Activated T-cell treated with anti-CD3 and anti-CD28 coated beads, Interleukin-2, amount 50 U/mL, for 4 hours (primary cell): ENCODE measurements around the gene DSC3. TPM values are rescaled to one million over a fixed set of nuclear protein-coding genes. Genes with fewer than 3 reads are reported as not detected.
"Not testable (repeated sequence)": the region's sequence is repeated elsewhere in the genome, so short reads cannot be mapped to it uniquely, and the experiment has no call there.

Experiments used
- ATAC-seq, 2 donors: fragments of 200-7000 bp; cut with Tn5 transposase; one replicate each; pipeline ENCODE4 v1.10.0; 2021
- DNase-seq: peaks from one replicate; pipeline ENCODE4 v3.0.0-alpha.2; 2020
- H3K27me3 Mint-ChIP-seq: one replicate; pipeline ENCODE4 v1.8.0; 2021; ENCODE audit warnings: low read depth, mixed read lengths
- H3K36me3 Mint-ChIP-seq: one replicate; pipeline ENCODE4 v1.8.0; 2022; ENCODE audit warnings: mixed read lengths; ENCODE audit not compliant: insufficient read depth
- H3K4me1 Mint-ChIP-seq: one replicate; pipeline ENCODE4 v1.8.0; 2021; ENCODE audit warnings: low read depth, mixed read lengths
- H3K4me3 Mint-ChIP-seq: one replicate; pipeline ENCODE4 v1.8.0; 2021; ENCODE audit warnings: mild to moderate bottlenecking, moderate library complexity, mixed read lengths
- H3K9me3 Mint-ChIP-seq: one replicate; pipeline ENCODE4 v1.8.0; 2021; ENCODE audit warnings: mixed read lengths
- total RNA-seq, 3 donors: library from RNA; stranded (reverse); gene quantifications; one replicate each; pipeline ENCODE4 v1.2.1, GENCODE V29; 2021

The DSC3 gene
- total RNA-seq, 3 donors from 2014 or later: not detected

DNA sequence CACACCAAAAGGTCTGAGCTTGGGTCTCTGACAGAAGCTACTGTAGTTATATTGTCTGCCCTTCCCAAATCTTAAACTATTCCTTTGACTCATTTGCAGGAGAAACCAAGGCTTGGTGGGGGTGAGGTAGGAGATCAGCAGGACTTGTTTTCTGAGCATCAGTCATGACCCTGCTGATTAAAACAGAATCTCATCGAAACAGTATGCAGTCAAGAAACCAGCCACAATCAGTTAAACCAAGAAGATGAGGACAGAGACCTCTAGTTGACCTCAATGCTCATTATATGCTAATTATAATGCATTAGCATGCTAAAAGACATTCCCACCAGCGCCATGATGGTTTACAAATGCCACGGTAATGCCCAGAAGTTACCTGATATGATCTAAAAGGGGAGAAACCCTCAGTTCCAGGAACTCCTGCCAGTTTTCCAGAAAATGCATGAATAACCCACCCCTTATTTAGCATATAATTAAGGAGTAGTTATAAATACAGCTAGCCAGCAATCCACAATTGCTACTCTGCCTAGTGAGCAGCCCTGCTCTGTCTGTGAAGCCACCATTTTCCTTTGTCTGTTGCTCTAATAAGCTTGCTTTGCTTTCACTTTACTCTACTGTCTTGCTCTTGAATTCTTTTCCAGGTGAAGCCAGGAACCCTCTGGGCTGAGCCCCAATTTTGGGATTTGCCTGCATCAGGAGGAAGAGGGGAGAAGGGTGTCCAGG, 26.7 kb downstream of the DSC3 start:
- Mint-ChIP-seq H3K4me1 (no peaks in the 10 kb centered on the region), H3K9me3 (no peaks in the 10 kb centered on the region), H3K27me3 (no peaks in the 10 kb centered on the region), H3K4me3 (no peak overlapping the region), H3K36me3 (no peaks in the 10 kb centered on the region)
- DNase-seq (no peak), ATAC-seq (no peak)

DNA sequence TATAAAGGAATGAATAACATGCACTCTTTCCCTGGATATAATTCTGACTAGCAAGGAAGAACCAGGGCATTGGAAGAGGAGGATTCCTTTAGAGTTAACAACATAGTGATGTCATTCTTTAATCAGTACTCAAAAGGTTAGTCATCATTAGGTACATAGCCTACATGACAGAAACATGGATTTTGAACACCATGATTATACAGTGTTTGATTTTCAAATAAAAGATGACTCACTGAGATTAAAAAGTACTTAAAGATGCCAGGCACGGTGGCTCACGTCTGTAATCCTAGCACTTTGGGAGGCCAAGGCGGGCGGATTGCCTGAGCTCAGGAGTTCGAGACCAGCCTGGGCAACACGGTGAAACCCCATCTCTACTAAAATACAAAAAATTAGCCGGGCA, 31.1 kb downstream of the DSC3 start:
- H3K9me3 Mint-ChIP-seq, ATAC-seq, H3K27me3 Mint-ChIP-seq, DNase-seq, H3K36me3 Mint-ChIP-seq, H3K4me1 Mint-ChIP-seq, H3K4me3 Mint-ChIP-seq: not testable (repeated sequence)

DNA sequence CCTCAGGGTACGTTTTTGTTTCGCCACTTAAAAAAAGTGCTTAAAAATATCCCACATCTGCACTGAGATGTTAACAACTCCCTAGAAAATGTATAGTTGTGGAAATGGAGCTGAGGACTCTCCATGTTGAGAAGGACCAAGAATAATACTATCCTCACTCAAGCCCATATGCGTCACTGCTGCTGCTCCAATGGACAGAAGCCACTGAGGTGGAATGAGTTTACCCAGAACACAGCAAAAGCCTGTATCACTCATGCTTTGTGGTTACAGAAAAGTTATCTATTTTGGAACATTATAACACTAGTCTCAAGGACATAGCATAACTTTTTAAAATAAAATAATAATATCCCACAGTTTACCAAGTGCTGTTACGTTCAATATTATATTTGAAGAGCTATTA, 31.9 kb downstream of the DSC3 start:
- Mint-ChIP-seq H3K4me3 (no peak overlapping the region), H3K4me1 (no peaks in the 10 kb centered on the region), H3K9me3 (no peaks in the 10 kb centered on the region), H3K36me3 (no peaks in the 10 kb centered on the region), H3K27me3 (no peaks in the 10 kb centered on the region)
- DNase-seq (no peak), ATAC-seq (no peak)

DNA sequence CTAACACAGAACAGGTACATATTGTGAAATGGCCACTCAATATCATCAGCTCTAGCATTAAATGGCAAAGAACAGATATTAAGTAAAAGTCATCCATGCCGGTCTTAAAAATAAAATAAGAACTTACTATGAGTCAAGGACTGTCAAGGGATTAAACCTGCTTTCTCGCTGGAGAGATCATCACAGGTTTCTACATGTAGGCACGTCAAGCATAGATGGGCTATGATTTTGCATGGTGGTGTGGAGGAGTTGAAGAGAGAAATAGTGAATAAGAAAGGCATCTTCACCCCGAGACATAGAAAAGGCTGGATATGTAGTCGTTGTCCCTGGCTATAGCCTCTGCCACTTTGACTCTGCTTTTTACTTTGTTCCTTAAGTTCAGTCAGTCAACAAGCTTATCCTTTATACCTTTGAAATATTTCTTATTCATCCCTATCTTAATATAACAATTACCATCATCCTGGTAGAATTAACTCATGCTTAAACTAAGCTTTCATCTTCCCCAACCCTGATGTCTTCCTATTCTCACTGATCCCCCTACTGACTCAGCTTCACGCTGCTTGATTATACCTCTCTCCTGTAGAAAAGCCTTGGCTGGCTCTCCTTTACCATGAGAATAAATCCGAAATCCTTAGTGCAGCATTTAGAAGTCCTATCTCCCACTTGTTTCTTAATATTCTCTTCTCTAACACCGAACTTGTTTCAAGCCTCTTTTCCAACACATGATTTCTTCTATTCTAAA, 42.5 kb downstream of the DSC3 start:
- H3K4me3 Mint-ChIP-seq: no peak overlapping the region
- no peaks in the 10 kb centered on the region for H3K36me3 Mint-ChIP-seq
- no peaks in the 10 kb centered on the region for H3K9me3 Mint-ChIP-seq
- H3K27me3 Mint-ChIP-seq: no peaks in the 10 kb centered on the region
- H3K4me1 Mint-ChIP-seq: no peaks in the 10 kb centered on the region
- DNase-seq (no peak), ATAC-seq (no peak)

DNA sequence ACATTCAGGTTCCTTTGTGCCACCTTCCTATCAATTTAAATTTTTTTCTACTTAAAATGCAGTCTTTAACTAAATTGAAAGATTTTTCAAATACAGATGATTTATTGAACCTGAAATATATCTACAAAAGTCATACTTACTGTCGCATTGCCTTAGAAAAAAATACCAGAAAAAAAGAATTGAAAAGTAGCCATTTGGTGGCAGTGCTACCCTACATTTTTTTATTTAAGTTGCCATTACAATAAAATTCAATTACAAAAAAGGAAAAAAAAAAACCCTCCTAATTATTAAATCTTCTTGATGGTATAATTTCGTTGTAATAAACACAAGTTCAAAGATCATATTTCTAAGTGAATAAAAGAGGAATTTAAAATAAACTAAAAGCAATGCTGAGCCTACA, 43.4 kb downstream of the DSC3 start:
- no peaks in the 10 kb centered on the region for H3K27me3 Mint-ChIP-seq
- H3K4me1 Mint-ChIP-seq: no peaks in the 10 kb centered on the region
- H3K36me3 Mint-ChIP-seq: no peaks in the 10 kb centered on the region
- no peaks in the 10 kb centered on the region for H3K9me3 Mint-ChIP-seq
- DNase-seq (no peak), ATAC-seq (no peak)
- no peak overlapping the region for H3K4me3 Mint-ChIP-seq

DNA sequence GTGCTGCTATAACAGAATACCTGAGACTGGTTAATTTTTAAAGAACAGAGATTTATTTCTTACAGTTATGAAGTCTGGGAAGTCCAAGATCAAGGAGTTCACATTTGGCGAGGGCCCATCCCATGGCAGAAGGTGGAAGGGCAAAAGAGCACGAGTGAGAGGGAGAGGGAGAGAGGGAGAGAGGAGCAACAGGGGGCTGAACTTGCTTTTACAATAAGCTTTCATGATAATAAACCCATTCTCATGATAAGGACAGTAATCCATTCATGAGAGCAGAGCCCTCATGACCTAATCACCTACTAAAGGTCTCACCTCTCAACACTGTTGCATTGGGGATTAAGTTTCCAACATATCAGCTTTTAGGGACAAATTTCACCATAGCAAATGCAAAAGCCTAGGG, 45.3 kb downstream of the DSC3 start:
- no peaks in the 10 kb centered on the region for H3K9me3 Mint-ChIP-seq
- no peak overlapping the region for H3K4me3 Mint-ChIP-seq
- H3K36me3 Mint-ChIP-seq: no peaks in the 10 kb centered on the region
- H3K4me1 Mint-ChIP-seq: no peaks in the 10 kb centered on the region
- no peak for ATAC-seq
- no peaks in the 10 kb centered on the region for H3K27me3 Mint-ChIP-seq
- DNase-seq: no peak

DNA sequence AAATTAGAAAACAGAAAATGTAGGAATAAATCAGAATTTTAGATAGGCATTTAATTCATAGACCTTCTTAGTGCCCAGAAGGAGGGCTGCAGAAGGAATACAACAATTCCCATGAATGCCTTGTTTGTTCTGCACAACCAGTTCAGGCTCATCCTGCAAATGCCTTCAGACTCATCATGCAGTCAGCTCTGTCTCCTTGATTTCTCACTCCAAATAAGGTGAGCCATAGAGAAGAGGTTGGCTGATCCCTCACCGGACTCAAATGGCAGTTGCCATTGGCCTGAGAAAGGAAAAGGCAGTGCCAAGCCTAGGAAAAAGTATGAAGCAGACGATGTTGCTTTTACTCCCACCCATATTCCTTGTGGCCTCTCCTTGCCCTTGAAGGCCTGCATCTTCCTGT, 50.3 kb downstream of the DSC3 start:
- no peaks in the 10 kb centered on the region for H3K4me1 Mint-ChIP-seq
- H3K27me3 Mint-ChIP-seq: no peaks in the 10 kb centered on the region
- peaks cover 2% of the 10 kb centered on the region for H3K9me3 Mint-ChIP-seq
- no peak for ATAC-seq
- H3K36me3 Mint-ChIP-seq: no peaks in the 10 kb centered on the region
- no peak overlapping the region for H3K4me3 Mint-ChIP-seq
- DNase-seq: no peak

DNA sequence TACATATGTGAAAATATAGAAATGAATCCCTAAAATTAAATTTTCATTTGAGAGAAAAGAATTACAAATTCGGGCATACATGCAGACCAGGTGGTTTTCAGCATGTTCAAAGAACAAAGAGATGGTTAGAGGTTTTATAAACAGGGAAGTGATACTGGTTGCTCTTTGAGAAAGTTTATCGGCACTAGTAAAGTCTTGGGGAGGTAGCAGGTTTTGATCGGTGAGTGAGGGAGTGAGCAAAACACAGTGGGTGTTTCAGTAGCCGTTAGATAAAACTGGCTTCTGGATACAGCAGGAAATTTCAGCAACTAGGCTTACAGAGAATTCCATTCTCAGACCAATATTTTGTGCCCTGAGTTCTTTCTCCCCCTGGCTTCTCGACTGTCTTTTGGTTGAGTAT, 51.1 kb downstream of the DSC3 start:
- ATAC-seq (no peak), DNase-seq (no peak)
- Mint-ChIP-seq H3K36me3 (no peaks in the 10 kb centered on the region), H3K9me3 (peaks cover 2% of the 10 kb centered on the region), H3K4me3 (no peak overlapping the region), H3K27me3 (no peaks in the 10 kb centered on the region), H3K4me1 (no peaks in the 10 kb centered on the region)

DNA sequence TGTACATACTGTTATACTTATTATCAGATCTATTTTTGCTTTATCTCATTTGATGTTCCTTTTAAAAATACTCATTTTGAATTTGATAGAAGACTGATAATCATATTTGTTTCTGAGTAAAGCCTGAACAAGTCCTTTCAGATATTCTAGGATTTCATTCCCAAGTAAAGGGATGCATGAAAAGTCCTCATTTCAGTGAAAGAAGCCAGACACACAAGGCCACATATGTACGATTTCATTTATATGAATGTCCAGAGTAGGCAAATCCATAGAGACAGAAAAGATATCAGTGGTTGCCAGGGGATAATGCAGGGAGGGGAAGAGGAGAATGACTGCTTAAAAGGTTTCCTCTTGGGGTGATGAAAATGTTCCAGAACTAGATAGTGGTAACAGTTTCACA, 53.4 kb downstream of the DSC3 start:
- no peaks in the 10 kb centered on the region for H3K27me3 Mint-ChIP-seq
- H3K9me3 Mint-ChIP-seq: peaks cover 9% of the 10 kb centered on the region
- ATAC-seq (no peak), DNase-seq (no peak)
- H3K36me3 Mint-ChIP-seq: no peaks in the 10 kb centered on the region
- no peak overlapping the region for H3K4me3 Mint-ChIP-seq
- no peaks in the 10 kb centered on the region for H3K4me1 Mint-ChIP-seq

DNA sequence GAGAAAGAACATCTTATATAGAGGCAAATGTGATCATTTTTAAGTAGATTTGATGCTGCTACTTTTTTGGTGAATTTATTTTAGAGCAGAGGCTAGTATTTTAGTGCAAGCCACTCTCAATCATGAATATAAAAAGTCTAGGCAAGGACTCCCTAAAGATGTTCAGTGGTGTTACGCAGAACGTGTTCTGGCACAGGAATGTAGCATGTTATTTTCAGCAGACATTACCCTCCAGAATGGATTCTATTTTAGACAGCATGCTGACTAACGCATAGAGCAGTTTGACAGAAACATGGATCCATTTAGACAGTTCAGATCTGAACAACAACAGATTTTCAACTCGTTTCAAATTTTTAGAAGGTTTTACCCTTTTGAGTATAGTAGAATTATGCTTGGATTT, 54.1 kb downstream of the DSC3 start:
- H3K36me3 Mint-ChIP-seq: no peaks in the 10 kb centered on the region
- peaks cover 9% of the 10 kb centered on the region for H3K9me3 Mint-ChIP-seq
- H3K4me1 Mint-ChIP-seq: no peaks in the 10 kb centered on the region
- ATAC-seq (no peak), DNase-seq (no peak)
- H3K27me3 Mint-ChIP-seq: no peaks in the 10 kb centered on the region
- H3K4me3 Mint-ChIP-seq: no peak overlapping the region

DNA sequence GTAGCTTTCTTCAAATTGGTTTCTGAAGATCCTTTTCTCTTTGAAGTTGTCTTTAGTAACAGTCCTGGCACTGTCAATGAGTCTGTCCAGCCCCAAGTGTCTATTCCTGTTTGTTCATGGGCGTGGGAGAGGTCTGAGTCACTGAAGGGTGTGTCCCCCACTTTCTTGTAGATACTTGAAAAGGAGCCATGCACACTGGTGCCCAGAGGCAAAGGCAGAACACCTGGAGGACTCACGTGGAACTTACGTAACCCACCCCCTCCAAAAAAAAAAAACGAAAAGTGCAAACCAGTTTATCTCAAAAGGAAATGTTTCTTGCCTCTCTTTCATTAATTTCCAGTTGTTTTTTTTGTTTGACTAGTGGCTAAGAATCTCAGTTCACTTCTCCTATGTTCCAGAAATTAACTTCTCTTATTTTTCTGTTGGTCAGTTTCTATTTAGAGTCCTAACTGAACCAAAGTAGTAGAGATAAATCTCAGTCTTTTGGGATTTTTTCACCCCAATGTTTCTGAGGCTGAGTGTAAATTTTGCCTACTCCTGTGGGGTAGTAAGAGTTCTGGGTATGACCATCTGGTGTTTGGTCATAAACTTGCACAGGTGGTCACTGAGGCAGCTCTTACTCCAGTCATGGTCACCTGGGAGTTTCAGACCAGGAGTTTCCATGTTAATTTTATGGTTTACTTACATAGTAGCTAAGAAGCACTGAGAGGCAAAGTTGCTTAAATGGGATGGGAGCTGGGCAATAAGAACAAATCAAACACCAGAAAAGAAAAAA, 54.9 kb downstream of the DSC3 start:
- H3K36me3 Mint-ChIP-seq: no peaks in the 10 kb centered on the region
- H3K4me3 Mint-ChIP-seq: no peak overlapping the region
- DNase-seq: no peak
- no peak for ATAC-seq
- peaks cover 9% of the 10 kb centered on the region for H3K9me3 Mint-ChIP-seq
- no peaks in the 10 kb centered on the region for H3K27me3 Mint-ChIP-seq
- no peaks in the 10 kb centered on the region for H3K4me1 Mint-ChIP-seq

DNA sequence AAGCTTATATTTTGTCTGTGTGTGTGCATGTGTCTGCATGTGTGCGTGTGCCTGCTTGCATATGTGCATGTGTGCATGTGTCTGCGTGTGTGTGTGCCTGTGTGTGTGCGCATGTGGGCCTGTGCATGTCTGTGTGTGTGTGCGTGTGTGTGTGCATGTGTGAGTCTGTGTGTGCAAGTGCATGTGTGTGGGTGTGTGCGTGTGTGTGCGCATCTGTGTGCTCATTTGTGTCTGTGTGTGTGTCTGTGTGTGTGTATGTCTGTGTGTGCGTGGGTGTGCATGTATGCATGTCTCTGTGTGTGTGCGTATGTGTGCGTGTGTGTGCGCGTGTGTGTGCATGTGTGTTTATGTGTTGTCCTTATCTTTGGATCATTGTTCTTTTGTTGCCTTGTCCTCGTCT, 56.8 kb downstream of the DSC3 start:
- H3K4me3 Mint-ChIP-seq: no peak overlapping the region
- H3K27me3 Mint-ChIP-seq: no peaks in the 10 kb centered on the region
- H3K4me1 Mint-ChIP-seq: no peaks in the 10 kb centered on the region
- peaks cover 9% of the 10 kb centered on the region for H3K9me3 Mint-ChIP-seq
- no peak for ATAC-seq
- DNase-seq: no peak
- no peaks in the 10 kb centered on the region for H3K36me3 Mint-ChIP-seq

DNA sequence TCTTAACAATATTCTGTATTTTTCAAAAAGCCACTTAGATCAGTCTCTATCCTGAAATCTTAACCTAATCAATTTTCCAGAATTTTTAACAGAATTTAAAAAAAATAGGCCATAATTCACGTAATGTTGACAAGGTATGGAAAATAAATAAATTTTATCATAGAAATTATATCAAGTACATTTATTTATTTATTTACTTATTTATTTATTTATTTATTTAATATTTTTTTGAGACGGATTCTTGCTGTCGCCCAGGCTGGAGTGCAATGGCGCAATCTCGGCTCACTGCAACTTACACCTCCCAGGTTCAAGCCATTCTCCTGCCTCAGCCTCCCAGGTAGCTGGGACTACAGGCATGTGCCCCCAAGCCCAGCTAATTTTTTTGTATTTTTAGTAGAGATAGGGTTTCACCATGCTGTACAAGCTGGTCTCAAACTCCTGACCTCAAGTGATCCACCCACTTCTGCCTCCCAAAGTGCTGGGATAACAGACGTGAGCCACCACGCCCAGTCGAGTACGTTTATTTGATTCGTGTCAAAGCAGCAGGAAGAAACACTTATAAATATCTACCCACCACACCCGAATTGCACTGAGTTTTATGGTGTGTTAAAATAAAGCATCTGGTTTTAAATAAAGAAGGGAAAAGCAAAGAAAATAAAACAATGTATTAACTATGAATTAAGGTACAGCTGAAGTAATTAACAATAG, 60.1 kb downstream of the DSC3 start:
- no peaks in the 10 kb centered on the region for H3K4me1 Mint-ChIP-seq
- H3K9me3 Mint-ChIP-seq: peaks cover 7% of the 10 kb centered on the region
- no peak for ATAC-seq
- DNase-seq: no peak
- H3K36me3 Mint-ChIP-seq: no peaks in the 10 kb centered on the region
- no peaks in the 10 kb centered on the region for H3K27me3 Mint-ChIP-seq
- no peak overlapping the region for H3K4me3 Mint-ChIP-seq

DNA sequence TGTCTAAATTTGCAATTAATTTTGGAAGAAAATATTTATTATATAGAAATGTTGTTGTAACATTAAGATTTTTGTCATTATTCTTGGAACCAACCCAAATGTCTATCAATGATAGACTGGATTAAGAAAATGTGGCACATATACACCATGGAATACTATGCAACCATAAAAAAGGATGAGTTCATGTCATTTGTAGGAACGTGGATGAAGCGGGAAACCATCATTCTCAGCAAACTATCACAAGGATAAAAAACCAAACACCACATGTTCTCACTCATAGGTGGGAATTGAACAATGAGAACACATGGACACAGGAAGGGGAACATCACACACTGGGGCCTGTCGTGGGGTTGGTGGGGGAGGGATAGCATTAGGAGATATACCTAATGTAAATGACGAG, 64.5 kb downstream of the DSC3 start:
- H3K36me3 Mint-ChIP-seq, H3K4me3 Mint-ChIP-seq, ATAC-seq, H3K9me3 Mint-ChIP-seq, H3K4me1 Mint-ChIP-seq, DNase-seq, H3K27me3 Mint-ChIP-seq: not testable (repeated sequence)
